T-helper 1 cell treated with Interleukin-12 subunit alpha and Interleukin-12 subunit beta and Interleukin-4 antibody, amounts not matched to agents 30 μg/mL and 1 μg/mL, for 36 hours (primary cell): Measurements from ENCODE around the gene ACVR2B.
A peak's percentile ranks its signal among the peaks of the same experiment; 100 is the strongest.

ENCODE experiments used
- H3K27ac Mint-ChIP-seq: one replicate; pipeline ENCODE4 v1.8.0; 2021; ENCODE audit warnings: mild to moderate bottlenecking, mixed read lengths
- H3K27me3 Mint-ChIP-seq: one replicate; pipeline ENCODE4 v1.8.0; 2021; ENCODE audit warnings: low read depth, mixed read lengths
- H3K36me3 Mint-ChIP-seq: one replicate; pipeline ENCODE4 v1.8.0; 2021; ENCODE audit warnings: low read depth, mixed read lengths
- H3K4me1 Mint-ChIP-seq: one replicate; pipeline ENCODE4 v1.8.0; 2021; ENCODE audit warnings: low read depth, mixed read lengths
- H3K4me3 Mint-ChIP-seq: one replicate; pipeline ENCODE4 v1.8.0; 2021; ENCODE audit warnings: mild to moderate bottlenecking, moderate library complexity, mixed read lengths
- H3K9me3 Mint-ChIP-seq: one replicate; pipeline ENCODE4 v1.8.0; 2021; ENCODE audit warnings: mixed read lengths

ACVR2B gene

GRCh38 chr3:38473229-38473628, 19.5 kb downstream of the ACVR2B start:
- Mint-ChIP-seq H3K4me3 (no peak overlapping the region), H3K27ac (no peak overlapping the region), H3K36me3 (peaks cover 12% of the 10 kb centered on the region), H3K27me3 (peaks cover 3% of the 10 kb centered on the region), H3K9me3 (peaks cover 27% of the 10 kb centered on the region), H3K4me1 (peaks cover 9% of the 10 kb centered on the region)

DNA sequence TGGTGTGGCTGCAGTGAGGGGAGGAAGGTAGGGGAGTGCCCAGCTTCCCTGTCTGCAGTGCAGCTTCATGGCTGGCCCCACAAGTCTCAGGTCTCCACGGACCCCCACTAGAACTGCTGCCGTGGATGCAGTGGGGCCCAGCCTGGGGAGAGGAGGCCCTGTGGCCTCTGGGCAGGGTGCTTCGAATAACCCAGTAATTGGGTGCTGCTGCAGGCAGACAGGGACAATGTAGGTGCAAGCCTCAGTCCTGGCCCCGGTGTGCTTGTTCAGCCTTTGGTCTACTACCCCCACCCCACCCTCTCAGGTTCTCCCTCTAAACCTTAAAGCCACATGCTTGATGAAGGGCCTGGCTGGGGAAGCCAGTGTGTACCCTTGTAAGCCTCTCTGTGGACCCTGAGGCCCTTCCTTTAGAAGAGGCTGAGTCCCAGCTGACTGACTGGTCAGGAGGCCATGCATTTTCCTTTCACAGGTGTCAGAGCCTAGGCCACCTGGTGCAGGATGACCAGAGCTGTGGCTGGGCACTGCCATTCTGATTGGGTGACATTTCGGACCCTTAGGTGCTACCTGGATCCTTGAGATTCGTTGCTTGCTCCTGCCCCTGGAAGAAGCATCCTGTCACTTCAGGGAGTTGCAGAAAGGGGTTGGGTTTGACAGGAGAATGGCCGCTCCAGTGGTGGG, 21.4 kb downstream of the ACVR2B start:
- Mint-ChIP-seq H3K27me3 (no peaks in the 10 kb centered on the region), H3K4me3 (no peak overlapping the region), H3K9me3 (peaks cover 9% of the 10 kb centered on the region), H3K27ac (no peak overlapping the region), H3K36me3 (peaks cover 3% of the 10 kb centered on the region), H3K4me1 (peaks cover 8% of the 10 kb centered on the region)

DNA sequence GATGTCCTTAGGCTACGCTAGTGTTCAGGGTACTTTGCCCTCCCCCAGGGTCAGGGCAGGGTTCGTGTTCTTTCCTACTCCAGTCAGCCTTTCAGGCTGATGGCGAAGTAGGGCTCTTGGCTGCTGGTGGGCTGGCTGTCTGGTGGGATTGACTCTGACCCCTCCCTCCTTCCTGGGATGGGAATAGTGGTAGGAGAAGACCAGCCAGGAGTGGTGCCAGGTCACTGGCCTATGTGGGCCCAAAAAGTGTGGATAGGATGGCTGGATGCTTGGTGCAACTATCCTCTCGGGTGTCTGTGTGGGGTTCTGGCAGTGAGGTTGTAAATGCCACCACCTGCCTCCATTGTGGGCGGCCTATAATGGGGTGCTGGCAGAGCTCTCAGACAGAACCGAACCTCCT, 22.0 kb downstream of the ACVR2B start:
- peaks cover 8% of the 10 kb centered on the region for H3K4me1 Mint-ChIP-seq
- no peak overlapping the region for H3K4me3 Mint-ChIP-seq
- H3K27me3 Mint-ChIP-seq, result no peaks in the 10 kb centered on the region
- no peak overlapping the region for H3K27ac Mint-ChIP-seq
- peaks cover 3% of the 10 kb centered on the region for H3K36me3 Mint-ChIP-seq
- peaks cover 2% of the 10 kb centered on the region for H3K9me3 Mint-ChIP-seq

DNA sequence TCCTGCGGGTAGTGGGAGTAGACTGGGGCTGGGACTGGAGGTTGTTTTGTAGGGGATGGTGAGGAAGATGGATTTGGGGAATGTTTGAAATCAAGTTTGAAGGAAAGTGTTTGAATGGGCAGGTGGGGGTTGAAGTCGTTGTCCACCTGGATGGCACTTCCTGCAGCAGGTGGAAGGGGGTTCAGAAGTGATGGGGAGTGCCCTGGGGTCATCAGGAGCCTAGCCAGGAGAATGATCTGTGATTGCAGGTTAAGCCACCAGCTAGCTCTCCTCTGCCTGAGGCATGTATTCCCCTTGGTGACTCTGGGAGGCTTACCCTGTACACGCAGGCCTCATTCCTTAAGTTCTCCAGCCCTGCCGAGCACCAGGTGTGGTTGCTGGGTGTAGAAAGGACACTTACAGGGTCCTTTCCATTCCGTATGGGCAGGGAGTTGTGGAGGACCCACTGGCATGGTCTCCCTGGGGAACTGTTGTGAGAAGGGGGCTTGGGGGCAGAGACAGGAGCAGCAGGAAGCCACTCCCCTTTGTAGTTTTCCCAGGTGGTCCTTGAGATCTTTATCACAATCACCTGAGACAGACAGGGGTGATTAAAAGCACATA, 22.6 kb downstream of the ACVR2B start:
- Mint-ChIP-seq H3K4me1 (peaks cover 8% of the 10 kb centered on the region), H3K27ac (no peak overlapping the region), H3K27me3 (no peaks in the 10 kb centered on the region), H3K4me3 (no peak overlapping the region), H3K9me3 (no peaks in the 10 kb centered on the region), H3K36me3 (peaks cover 3% of the 10 kb centered on the region)

DNA sequence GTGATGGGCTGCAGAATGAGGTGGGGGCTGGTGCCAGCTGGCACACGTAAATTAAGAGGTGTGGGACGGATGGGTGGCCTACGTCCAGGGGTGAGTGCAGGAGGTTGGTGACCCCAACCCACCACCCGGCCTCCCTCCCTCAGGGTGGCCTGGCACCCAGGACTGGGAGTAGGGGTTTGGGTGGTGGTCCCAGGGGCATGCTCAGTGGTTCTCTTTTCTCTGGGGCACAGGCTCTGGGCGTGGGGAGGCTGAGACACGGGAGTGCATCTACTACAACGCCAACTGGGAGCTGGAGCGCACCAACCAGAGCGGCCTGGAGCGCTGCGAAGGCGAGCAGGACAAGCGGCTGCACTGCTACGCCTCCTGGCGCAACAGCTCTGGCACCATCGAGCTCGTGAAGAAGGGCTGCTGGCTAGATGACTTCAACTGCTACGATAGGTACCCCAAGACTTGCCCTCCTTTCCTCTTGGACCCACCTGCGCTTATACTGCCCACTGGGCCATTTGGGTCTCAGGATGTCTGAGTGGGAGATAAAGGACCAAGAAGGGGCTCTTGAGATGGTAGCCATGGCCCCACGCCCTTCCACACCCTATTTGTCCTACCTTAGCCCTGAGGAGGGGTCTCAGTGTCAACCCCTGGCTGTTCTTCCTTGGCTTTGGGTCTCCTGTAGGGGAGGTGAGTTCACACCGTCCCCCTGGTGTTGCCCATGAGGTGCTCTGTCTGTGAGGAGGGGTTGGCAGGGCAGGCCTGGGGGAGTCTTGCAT, 23.5 kb downstream of the ACVR2B start:
- H3K9me3 Mint-ChIP-seq, result no peaks in the 10 kb centered on the region
- no peaks in the 10 kb centered on the region for H3K27me3 Mint-ChIP-seq
- peaks cover 6% of the 10 kb centered on the region for H3K36me3 Mint-ChIP-seq
- H3K4me1 Mint-ChIP-seq, result peaks cover 8% of the 10 kb centered on the region
- H3K27ac Mint-ChIP-seq, result no peak overlapping the region
- H3K4me3 Mint-ChIP-seq, result no peak overlapping the region

DNA sequence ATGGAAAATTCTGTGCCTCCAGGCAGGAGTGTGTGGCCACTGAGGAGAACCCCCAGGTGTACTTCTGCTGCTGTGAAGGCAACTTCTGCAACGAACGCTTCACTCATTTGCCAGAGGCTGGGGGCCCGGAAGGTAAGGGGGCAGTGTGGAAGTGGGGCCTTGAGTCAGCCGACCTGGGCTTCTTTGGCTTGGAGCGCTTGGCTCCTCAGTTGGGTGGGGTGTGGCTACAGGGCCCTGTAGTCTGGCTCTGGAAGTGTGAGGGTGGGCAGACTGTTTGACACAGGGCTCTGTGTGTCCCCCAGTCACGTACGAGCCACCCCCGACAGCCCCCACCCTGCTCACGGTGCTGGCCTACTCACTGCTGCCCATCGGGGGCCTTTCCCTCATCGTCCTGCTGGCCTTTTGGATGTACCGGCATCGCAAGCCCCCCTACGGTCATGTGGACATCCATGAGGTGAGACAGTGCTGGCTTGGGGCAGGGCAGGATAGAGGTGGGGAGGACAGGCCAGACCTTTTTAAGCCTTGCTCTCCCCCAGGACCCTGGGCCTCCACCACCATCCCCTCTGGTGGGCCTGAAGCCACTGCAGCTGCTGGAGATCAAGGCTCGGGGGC, 24.3 kb downstream of the ACVR2B start:
- no peak overlapping the region for H3K27ac Mint-ChIP-seq
- no peaks in the 10 kb centered on the region for H3K9me3 Mint-ChIP-seq
- no peak overlapping the region for H3K4me3 Mint-ChIP-seq
- H3K36me3 Mint-ChIP-seq, result peaks cover 9% of the 10 kb centered on the region
- H3K27me3 Mint-ChIP-seq, result no peaks in the 10 kb centered on the region
- peaks cover 5% of the 10 kb centered on the region for H3K4me1 Mint-ChIP-seq

- no peak overlapping the region for H3K4me3 Mint-ChIP-seq
- peaks cover 2% of the 10 kb centered on the region for H3K4me1 Mint-ChIP-seq
- no peaks in the 10 kb centered on the region for H3K9me3 Mint-ChIP-seq
- H3K27ac Mint-ChIP-seq, result no peak overlapping the region
- no peaks in the 10 kb centered on the region for H3K27me3 Mint-ChIP-seq
- H3K36me3 Mint-ChIP-seq, result peaks cover 13% of the 10 kb centered on the region
Observed at GRCh38 chr3:38478901-38479300, 25.2 kb downstream of the ACVR2B start.

DNA sequence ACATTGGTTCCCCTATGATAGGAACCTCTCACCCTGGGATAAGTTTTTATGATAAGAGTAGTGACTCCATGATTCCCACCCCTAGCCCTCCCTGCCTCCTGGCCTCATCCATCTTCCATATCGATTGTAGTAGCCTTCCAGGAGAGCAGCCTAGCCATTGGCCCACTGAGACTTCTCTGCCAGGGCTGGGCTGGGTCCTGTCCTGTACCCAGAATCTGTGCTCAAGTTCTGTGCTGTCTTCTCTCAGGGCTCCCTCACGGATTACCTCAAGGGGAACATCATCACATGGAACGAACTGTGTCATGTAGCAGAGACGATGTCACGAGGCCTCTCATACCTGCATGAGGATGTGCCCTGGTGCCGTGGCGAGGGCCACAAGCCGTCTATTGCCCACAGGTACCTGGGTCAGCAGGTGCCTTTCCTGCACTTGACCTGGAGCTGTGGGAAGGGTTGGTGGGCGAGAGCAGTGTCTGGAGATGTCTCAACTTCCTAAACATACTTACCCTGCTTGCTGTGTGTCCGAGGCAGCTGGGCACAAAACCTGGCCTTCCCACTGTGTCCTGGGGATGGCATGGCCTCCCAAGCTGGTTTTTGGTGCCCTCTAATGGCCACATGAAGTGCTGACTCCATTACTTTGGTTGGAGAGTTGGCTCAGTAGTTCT, 25.9 kb downstream of the ACVR2B start:
- Mint-ChIP-seq H3K9me3 (no peaks in the 10 kb centered on the region), H3K27me3 (no peaks in the 10 kb centered on the region), H3K4me3 (no peak overlapping the region), H3K36me3 (peaks cover 13% of the 10 kb centered on the region), H3K4me1 (peaks cover 2% of the 10 kb centered on the region), H3K27ac (no peak overlapping the region)

DNA sequence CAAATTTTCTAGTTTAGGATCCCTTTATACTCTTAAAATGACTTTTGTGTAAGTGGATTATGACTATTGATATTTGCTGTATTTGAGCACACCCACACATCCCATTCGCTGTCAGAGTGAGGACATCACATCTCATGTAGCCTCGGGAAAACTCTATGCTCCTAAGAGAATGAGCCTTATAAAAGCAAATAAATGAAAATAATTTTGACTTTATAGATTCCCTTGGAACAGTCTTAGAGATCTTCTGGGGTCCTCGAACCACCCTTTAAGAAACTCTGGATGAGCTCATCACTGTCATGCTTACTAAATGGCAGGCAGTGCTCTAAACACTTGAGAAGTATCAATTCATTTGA, 26.4 kb downstream of the ACVR2B start:
- Mint-ChIP-seq H3K36me3 (peaks cover 13% of the 10 kb centered on the region), H3K27ac (no peak overlapping the region), H3K9me3 (no peaks in the 10 kb centered on the region)

DNA sequence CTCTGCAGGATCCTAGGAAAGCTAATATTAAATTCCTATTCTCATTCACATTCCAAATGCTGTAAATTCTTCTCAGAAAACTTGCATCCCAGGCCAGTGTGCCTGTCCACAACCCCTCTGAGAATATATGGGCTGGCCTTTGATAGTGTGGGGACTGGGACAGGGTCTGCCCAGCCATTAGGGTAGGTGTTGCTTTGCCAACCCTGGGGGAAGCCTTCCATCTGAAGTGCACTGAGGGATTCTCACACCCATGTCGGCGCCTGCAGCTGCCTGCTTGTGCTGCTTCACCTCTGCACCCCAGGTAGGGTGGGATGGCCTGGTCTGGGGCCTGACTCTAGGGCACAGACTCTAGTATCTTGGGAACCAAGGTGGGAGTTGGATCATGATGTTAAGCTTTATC, 27.2 kb downstream of the ACVR2B start:
- no peak overlapping the region for H3K4me3 Mint-ChIP-seq
- H3K27me3 Mint-ChIP-seq, result no peaks in the 10 kb centered on the region
- peaks cover 2% of the 10 kb centered on the region for H3K4me1 Mint-ChIP-seq
- H3K36me3 Mint-ChIP-seq, result peaks cover 13% of the 10 kb centered on the region
- H3K9me3 Mint-ChIP-seq, result no peaks in the 10 kb centered on the region
- H3K27ac Mint-ChIP-seq, result no peak overlapping the region

More for the DNA sequence above, 26.4 kb downstream of the ACVR2B start:
- Mint-ChIP-seq H3K27me3 (no peaks in the 10 kb centered on the region), H3K4me3 (no peak overlapping the region), H3K4me1 (peaks cover 2% of the 10 kb centered on the region)

GRCh38 chr3:38482951-38483350, 29.3 kb downstream of the ACVR2B start:
- Mint-ChIP-seq H3K4me1 (peaks cover 14% of the 10 kb centered on the region), H3K4me3 (no peak overlapping the region), H3K36me3 (peaks cover 17% of the 10 kb centered on the region), H3K27me3 (no peaks in the 10 kb centered on the region), H3K9me3 (no peaks in the 10 kb centered on the region), H3K27ac (no peak overlapping the region)

GRCh38 chr3:38487323-38487722, 33.6 kb downstream of the ACVR2B start:
- peaks cover 9% of the 10 kb centered on the region for H3K36me3 Mint-ChIP-seq
- no peaks in the 10 kb centered on the region for H3K27me3 Mint-ChIP-seq
- no peak overlapping the region for H3K4me3 Mint-ChIP-seq
- H3K4me1 Mint-ChIP-seq, result peaks cover 14% of the 10 kb centered on the region
- H3K9me3 Mint-ChIP-seq, result no peaks in the 10 kb centered on the region
- peak overlapping the region; percentile 41 for H3K27ac Mint-ChIP-seq

DNA sequence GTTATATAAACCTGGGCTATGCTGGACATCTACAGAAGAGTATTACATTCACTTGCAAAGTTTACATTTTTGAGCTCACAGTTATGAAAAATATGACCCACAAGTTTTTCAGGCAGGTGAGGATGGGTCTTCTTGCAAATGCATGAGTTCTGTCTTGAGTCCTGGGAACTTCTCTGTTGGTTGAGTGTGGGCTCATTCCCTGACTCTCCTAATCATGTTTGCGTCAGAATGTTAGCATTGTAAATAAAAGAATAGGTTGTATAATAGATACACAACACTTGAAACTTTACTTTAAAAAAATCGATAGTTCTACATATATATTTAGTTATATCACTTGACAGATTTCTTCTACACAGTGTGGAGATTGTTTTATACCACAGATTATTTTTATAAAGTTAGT, 35.3 kb downstream of the ACVR2B start:
- Mint-ChIP-seq H3K27me3 (no peaks in the 10 kb centered on the region), H3K4me3 (no peak overlapping the region), H3K9me3 (no peaks in the 10 kb centered on the region), H3K36me3 (peaks cover 3% of the 10 kb centered on the region), H3K27ac (no peak overlapping the region), H3K4me1 (peaks cover 12% of the 10 kb centered on the region)

DNA sequence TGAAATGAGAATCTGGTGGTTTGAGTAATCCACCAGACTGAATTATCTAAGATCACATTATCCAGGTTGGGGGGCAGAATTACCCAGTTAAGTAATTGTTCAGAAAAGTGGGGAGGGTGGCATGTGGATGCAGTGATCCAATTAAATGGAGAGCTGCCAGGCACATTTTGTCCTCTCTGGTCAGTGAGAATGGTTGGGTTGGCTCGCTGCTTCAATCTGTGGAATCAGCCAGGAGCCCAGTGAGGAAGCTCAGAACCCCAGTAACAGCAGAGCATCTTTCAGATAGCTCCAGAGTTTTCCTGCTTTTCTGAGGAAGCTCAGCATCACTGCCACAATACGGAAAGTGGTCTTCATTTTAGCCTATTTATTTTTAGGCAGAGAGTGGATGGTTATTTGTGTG, 36.1 kb downstream of the ACVR2B start:
- Mint-ChIP-seq H3K27me3 (no peaks in the 10 kb centered on the region), H3K9me3 (no peaks in the 10 kb centered on the region), H3K27ac (no peak overlapping the region), H3K36me3 (peaks cover 3% of the 10 kb centered on the region), H3K4me3 (no peak overlapping the region), H3K4me1 (peaks cover 12% of the 10 kb centered on the region)
